Stimulated activated CD4-positive, alpha-beta T cell treated with anti-CD3 and anti-CD28 coated beads, Interleukin-2, amount 100 ng/mL, for 48 hours (primary cell): ENCODE measurements around the gene DOCK4.

Experiments
- DNase-seq, 2 donors: peaks; one replicate each; pipeline ENCODE4 v3.0.0-alpha.2; 2020

The DOCK4 gene

DNA sequence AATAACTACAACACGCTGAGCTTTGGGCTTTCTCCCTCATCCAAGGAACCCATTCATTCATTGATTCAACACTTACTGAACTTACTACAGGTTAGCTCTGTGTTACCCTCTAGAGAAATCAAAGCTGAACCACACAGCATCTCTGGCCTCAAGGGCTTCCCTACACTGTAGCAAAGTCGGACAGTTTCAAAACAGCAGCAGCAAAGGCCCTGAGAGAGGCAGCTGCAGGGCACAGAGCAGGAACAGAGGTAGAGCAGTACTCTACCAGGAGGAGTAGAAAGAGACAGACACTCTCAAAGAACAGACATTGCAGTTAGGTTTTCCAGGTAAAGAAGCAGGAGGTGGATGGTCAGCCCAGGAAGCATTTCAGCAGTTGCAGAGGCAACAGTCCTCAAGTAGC lies 16.1 kb downstream of the DOCK4 start:
- DNase-seq: no peak

GRCh38 chr7:112189691-112190090 lies 16.5 kb downstream of the DOCK4 start:
- no peak for DNase-seq

GRCh38 chr7:112188257-112188656 lies 17.9 kb downstream of the DOCK4 start:
- no peak for DNase-seq

DNA sequence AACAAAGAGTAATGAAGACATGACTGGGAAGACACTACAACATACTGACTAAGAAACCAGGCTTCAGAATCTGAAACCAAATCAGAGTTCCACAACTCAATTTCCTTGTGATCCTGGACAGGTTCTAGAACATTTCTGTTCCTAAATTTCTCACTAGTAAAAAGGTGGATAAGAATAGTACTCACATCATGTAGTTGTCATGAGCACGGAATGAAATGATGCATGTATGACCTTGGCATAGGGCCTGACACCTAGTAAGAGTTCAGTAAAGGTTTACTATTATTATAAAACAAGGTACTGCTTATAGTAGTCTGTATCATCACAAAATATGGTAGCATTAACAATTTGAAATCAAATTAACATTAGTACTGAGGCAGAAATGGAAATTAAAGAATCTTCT lies 19.9 kb downstream of the DOCK4 start:
- DNase-seq: no peak

DNA sequence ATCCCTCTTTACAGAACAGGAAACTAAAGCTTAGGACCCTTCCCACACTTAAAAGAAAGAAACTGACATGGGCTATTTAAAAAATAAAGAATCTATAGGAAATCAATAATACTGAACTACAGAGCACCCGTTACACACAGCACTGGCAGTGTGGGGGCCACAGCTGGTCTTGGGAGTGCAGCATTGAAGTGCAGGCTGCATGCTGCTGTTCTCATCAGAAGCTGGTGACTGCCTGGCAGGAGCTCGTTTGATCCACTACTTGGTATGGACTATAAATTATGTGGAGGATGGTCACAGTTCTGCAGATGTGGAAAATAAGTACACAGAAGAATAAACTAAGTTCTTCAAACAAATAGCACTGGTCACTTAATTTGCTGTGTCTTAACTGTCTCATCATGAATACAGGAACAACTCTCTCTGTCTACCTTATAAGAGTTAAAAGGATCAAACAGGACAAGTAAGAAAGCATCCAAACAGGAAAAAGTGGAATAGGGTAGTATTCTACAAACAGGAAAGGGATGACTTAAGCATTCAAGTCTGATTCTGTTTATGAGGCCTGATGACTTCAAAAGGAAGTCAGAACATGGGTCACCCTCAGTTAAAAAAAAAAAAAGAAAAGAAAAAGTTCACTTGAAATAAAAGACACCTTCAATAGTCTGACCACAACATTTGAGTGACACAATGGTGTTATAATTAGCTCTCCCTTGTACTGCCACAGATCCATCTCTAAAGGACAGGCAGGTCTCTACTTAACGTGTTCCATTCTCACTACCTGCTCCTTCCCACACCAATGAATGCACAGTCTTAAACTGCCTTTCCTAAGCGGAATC lies 21.0 kb downstream of the DOCK4 start:
- no peak for DNase-seq

DNA sequence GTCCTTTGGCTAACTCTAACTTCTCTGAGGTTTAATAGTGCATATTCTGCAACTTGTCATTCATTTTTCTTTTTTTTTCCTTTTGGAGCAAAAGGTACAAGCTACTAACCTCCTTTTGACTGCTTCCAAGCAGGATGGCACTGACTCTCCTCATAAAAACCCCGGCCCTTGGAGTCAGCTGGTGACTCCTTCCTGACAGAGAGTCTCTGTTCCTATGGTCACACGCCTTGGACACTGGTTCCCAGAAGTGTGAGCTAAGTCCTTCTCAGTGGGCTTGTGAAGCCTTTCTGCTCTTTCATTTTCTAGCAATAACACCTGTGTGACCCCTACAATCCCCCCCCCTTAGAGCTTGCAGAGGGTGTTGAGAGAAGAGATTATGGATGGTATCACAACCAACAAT lies 21.7 kb downstream of the DOCK4 start:
- DNase-seq: no peak

DNA sequence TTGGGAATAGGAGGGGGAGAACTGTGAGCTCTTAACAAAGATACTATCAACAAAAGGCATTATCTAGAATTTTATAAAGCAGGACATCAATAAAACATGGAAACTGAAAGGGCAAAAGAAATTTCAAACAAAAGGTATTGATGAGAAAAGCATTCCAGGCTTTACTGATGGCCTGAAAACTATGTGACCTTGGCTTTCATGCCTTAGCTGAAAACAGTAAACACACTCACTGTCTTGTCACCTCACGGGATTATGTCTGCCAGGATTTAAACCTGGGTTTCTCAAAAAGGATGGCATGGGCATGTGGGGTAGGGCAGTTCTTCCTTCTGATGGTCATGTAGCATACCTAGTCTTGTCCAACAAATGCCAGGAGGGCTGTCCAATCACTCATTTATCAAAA lies 22.9 kb downstream of the DOCK4 start:
- no peak for DNase-seq

- no peak for DNase-seq
Observed at GRCh38 chr7:112182749-112183148, 23.4 kb downstream of the DOCK4 start.

GRCh38 chr7:112180223-112180622 lies 26.0 kb downstream of the DOCK4 start:
- DNase-seq: no peak

DNA sequence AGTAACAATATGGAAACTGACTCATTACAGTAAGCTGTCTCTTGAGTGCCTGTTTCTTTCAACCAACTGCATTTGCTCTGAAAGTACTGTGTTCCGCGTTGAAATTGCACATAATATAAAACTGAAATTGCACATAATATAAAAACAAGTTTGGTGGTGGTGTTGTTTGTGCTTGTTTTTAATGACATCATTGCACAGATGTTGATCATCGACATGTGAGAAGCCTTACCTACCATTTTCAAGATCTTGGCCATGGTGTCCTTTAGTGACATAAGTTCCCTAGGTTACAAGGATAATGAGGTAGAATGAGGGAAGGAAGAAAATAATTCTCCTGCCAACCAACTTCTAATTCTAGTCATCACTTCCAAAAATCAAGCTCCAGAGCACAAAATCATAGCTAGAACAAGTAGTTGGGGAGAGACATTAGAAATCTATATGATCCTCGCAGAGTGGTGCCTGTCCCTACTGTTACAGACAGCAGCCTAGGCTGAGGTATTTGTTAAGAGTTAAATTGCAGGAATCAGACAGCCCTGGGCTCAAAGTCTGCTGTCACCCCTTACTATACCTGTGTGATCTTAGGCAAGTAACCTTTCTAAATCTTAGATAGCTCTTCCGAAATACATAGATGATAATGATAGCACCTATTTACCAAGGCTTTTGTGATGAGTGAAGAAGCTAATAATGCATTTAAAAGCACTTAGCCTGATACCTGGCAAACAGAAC lies 29.3 kb downstream of the DOCK4 start:
- DNase-seq: no peak

DNA sequence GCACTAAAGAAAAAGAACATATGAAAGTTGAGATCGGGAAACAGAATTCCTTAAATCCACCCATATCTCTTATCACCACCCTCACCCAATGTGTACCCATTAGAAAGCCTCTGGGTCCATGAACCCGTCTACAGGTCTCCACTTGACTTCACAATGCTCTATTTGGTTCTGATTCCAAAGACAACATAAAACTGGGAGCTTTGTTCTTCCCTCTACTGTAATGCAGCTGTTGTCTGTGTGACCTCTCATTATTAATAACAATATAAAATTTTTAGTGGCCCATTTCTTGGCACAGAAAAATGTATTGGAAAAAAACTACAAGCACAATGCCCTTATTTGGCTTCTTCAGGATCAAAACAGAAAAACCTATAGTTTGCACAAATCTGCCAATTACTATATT lies 30.0 kb downstream of the DOCK4 start:
- DNase-seq: no peak

DNA sequence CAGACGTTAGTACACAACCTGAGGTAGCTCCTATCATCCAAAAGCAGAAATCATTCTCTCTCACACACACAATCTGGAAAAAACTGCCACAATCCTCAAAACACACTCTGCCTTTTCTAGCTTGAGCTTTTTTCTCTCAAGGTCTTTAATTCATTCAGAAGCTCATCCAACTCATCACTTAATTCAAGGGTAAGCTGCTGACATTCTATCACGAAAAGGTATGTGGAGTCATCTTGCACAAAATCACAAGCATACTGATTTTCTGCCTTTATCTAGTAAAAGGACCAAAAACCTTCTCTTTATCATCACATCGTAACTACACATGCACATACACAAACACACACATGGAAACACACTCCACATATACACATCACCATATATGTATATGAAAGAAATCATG lies 32.0 kb downstream of the DOCK4 start:
- DNase-seq: no peak

DNA sequence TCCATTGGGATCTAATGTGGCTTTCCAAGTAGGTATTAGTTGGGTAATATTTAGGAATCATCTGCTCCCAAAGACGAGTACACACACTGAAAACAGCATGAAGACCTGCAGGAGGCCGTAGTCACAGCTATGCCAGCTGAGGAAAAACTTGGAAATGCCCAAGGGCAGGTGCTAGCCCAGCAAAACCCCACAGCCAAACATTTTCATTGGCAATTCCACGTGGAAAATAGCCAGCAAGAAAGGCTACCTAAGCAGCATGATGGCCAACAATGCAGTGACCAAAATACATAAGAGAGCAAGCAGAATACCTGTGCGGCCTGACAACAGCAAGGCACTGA lies 32.7 kb downstream of the DOCK4 start:
- no peak for DNase-seq

DNA sequence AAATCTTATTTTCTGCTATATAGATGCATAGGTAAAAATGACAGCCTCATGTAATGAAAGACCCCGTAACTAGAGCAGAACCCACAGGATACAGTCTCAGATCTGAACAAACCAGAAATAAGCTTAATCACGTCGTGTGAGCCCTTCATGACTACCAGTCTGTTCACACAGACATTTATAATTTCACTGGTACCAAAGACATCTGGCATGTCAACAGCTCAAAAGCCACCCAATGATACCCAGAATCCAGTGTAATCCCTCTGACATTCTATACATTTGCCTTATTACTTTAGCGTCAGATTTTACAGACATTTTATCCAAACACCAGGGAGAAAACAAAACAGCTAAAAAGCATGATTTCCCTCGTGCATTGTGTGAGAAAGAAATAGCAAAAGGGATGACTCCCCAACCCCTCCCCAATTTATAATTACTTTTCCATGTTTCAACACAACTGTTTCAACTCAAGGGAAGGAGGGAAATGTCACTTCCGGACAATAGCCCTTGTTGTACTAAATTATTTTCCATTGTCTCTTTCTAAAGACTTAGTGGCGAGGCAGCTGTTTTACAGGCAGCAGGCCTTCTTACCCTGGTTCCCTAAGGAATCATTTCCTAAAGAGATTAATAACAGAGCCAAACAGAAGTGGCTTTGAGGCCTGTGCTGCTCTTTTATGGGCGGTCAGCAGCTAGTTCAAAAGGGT lies 33.2 kb downstream of the DOCK4 start:
- DNase-seq: no peak

DNA sequence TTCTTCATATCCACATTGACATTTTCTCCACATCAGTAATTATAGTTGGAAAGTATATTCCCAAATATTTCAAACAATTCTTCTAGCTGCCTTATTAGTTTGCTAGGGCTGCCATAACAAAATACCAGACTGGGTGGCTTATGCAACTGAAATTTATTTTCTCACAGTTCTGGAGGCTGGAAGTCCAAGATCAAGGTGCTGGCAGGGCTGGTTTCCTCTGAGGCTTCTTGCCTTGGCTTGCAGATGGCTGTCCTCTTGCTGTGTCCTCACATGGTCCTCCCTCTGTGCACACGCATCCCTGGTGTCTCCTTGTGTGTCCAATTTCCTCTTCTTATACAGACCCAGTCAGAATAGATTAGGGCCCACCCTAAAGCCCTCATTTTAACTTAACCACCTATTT lies 34.5 kb downstream of the DOCK4 start:
- no peak for DNase-seq

GRCh38 chr7:112168915-112169314 lies 37.3 kb downstream of the DOCK4 start:
- no peak for DNase-seq

GRCh38 chr7:112167147-112167546 lies 39.1 kb downstream of the DOCK4 start:
- DNase-seq: no peak

GRCh38 chr7:112162784-112163506 lies 43.3 kb downstream of the DOCK4 start:
- DNase-seq: no peak

DNA sequence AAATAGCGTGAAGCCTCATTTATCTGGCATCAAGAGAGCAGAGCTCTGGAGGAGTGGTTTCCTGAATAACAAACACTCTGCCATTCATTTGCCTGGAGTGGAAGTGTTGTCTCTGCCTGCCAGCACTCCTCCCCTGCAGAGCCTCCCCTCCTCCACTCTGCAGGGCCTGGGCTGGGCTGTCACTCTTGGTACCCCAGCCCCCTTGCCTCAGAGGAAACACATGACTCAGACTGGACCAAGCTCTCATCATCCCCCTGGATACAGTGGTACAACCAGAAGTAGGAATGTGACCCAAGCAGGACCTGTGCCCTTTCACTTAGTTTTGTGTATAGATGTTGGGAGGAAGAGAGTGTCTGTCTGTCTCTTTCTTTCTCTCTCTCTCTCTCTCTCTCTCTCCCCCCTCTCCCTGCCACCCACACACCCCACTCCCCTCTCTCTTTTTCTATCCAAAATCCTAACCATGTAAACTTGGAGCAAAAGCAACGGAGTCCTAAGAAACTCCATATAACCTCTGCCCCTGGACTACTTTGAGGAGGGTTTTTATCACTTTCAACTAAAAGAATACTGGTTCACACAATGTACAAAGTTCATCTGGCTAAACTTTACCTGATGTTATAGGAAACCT lies 43.9 kb downstream of the DOCK4 start:
- DNase-seq: no peak

GRCh38 chr7:112161253-112162141 lies 44.7 kb downstream of the DOCK4 start:
- DNase-seq: no peak

DNA sequence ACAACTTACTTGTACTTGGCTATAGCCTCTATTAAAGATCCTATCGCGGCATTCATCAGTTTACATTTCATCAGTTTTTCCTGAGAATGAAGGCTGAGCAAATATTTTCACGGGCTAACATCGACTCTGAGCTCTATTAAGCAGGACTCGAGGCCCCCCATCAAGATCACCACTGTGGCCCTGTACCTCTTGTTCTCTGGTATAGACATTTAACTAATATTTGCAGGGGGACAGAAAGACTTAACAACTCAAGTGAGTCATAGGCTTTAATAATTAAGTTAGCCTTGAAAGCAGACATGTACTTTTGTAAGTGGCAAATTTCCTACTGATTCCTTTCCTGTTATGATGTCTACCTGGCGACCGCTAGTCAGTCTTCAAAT lies 45.4 kb downstream of the DOCK4 start:
- DNase-seq: no peak
